ENCODE data around the gene ZRANB1. TPM values are rescaled to one million over a fixed set of nuclear protein-coding genes. Genes with fewer than 3 reads are reported as not detected.

ZRANB1 gene
- total RNA-seq, 1 donor from 2014 or later = 31.7 TPM

DNA sequence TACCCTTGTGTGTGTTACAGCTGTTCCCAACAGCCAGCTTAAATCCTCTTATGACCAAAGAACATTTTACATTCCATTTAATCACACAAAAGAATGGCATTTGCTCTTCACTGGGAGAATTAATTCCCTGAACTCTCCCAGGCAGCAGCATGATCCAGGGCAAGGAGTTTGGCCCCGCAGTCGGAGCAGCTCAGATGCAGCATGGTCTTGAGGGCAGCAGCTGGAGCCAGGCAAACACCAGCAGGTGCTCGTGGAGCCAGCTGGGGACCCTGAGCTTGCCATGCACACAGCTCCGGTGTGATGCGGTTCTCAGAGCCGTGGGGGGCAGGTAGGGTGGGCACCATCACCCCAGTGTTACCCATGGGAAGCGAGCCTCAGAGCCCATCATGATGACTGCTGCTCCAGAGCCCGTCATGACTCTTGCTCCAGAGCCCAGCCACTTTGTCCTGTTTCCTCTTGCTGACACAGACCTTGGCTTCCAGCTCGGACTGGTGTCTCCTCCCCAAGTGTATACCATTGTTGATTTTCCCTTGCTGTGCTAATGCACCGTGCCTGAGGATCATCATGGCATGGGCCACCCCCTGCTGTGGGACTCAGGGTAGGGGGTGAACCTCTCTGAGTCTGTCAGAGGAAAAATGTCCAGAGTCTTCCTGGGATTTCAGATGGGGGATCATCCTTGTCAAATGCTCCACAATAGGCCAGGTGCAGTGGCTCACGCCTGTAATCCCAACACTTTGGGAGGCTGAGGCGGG, 75.8 kb downstream of the ZRANB1 start:
- DNase-seq (ENCODE audit: low read depth) = peak; percentile 68

DNA sequence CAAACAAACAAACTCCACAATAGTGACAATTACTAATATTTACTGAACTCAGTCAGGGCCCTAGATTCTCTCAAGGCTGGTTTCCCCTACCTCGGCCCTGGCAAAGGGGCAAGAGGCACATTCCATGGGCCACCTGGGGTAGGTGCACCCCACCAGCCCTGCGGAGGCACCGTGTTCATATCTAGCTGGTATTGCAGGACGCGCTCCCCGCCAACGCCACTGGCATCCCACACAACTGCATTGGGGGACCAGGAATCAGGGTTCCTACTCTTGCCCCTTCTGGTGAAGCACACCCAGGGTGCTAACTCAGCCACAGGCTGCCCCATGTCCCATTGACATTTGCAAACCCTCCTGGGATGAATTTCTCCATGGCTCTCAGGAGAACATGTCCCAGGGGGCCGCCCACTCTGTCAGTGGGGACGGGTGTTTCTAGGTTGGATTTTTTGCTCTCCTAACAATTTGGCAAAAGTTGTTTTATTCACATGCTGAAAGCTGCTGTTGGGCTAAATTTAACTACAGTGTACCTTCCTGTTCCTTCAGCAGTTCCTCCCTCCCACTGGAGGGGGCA, 76.7 kb downstream of the ZRANB1 start:
- DNase-seq (ENCODE audit: low read depth) = no peak

DNA sequence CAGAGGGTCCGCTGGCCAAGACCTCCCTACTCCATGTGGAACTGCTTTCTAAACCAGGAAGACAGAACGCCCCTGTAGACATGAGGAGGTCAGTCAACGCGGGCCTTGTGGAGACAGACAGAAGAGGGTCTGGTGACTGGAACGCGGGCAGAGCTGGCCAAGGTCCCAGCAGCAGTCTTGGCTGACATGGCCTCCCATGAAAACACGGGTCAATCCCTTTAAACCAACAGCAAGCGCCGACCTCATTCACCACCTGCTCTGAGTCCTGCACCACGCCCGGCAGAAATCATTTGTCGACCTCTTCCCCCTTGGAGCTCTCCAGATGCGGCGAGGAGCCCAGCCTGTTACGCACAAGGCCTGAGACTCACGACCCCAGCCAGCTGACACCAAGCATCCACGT, 78.5 kb downstream of the ZRANB1 start:
- DNase-seq (ENCODE audit: low read depth) = no peak

DNA sequence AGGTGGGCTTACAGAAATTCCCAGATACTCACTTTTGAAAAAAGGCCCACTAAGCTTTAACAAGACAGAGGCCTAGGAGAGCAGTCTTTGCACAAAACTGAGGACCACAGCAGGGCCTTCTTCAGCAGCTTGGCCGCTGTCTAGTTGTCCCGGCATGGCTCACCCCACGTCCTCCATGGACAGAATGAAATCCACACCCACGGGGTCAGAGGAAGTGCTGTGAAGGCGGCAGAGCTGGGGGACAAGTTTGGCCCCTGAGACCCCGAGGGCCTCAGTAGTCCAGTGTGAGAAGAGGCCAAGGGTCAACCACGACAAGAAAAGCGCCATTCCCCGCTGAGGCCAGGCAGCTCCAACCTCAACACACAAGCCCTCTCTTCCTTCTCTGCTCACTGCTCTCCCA, 78.9 kb downstream of the ZRANB1 start:
- no peak for DNase-seq (ENCODE audit: low read depth)

DNA sequence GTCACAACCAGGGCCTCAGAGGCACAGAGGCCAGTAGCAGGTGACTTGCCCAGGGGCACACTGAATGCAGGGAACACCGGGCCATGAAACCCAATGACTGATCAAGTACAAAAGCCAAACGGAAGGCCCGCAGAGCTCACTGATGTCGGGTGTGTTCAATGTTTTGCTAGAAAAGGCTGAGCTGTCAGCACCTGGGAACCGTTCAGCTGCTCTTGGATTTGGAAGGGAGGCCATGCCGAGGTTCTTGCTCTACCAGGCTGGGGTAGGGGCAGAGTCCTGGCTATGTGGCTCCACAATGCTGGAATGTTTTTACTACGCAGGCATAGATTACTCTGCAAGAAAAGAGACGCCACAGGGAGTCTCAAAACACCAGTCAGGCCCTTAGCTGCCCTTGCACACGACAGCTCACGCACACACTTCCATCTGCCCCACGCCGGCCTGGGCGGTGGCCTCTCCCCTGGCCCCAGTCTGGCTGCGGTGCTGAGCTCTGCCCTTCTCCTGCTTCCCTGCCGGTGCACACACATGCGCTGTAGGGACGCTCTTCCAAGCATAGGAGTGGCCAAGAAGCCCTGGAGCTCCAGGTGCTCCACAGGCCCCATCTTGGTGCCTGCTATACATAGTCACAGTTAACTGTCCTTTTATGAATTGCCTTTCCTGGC, 79.9 kb downstream of the ZRANB1 start:
- DNase-seq (ENCODE audit: low read depth) = no peak

DNA sequence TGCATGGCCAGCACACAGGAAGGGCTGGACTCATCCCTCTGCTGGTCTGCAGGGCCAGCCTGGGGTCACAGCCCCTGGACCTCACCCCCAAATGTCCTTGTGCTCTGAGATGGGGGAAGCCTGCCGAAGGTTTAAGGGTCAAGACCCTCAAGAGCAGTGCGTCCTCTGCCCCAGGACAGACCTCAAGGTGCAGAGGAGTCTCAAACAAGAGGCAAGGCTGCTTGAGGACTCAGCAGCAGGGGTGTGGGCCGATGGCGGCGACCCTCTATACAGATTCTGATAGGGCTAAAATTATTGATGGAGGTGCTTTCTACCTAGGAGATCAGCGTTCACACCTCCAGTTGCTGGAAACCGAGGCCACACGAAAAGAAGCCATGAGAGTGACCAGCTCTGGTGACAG, 80.7 kb downstream of the ZRANB1 start:
- DNase-seq (ENCODE audit: low read depth) = no peak

DNA sequence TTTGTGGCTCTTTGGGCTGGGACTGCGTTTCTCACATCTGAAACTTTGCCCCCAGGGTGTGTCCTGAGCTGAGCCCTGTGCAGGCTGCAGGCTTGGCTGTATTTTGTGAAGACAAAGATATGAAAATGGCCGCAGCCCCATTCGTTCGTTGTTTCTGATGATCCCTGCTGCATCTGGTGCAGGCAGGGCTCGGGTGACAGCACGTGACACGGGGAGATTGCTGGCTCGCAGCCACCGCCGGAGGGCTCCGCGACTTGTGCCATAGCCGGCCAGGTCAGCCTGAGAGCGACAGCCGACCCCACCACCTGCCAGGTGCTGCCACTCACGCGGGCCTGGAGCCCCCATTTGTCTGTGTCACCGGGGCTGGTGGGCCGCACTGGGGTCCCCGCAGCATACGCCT, 81.3 kb downstream of the ZRANB1 start:
- no peak for DNase-seq (ENCODE audit: low read depth)

DNA sequence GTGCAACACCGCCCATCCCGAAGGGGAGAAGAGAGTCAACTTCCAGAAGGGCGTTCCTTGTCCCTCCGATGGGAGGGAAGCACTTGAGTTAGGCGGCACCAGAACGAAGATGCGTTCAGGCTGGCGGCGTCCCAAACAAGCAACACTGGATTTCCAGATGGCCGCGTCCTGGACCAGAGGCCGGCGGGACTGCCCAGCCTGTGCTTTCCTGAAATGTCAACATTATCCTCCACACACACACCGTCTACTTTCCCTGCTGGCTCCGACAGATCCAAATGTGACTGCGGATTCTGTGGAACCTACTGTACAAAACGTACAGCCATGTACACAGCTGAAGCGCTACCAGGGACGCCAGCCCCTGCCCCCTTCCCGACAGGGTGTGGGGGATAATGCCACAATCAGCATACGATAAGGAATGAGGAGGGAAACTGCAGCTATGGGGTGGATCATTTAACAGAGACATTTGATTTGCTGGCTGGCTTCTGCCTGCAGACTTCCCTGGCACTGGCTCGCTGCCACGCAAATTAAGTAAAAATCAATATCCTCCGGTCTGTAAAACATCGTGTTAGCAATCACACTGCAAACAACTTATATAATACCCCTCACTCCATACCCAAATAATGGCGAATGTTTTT, 82.1 kb downstream of the ZRANB1 start:
- no peak for DNase-seq (ENCODE audit: low read depth)

DNA sequence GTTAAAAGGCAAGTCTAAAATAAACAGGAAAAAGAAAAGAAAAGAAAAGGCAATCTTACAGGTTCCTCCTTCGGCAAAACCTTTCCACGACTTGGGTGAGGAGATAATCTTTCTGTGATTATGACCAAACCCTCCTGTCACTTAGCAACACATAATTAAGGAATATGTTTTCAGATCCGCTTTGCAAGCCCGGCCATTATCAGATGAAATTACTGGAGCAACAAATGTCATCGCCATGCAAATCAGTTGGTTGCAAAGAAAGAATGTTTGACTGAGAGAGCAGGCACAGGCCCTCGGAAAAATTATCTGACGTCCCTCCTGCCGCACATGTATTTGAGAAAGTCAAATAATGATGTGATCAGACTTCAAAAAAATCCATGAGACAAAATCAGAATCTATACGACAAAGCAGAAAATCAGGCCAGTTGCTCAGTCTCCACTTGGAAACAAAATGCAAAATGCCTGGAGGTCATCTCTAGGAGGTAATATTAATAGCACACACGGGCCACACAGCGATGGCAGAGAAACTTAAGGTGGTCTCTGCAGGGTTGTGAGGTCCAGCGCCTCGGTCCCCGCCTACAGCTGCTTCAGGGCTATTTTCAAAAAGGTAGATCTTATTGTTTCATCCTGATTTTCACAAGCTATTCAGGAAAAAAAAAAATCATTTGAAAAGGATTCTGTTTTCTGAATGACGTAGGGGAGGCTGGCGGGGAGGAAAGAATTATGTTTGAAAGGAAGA, 82.7 kb downstream of the ZRANB1 start:
- no peak for DNase-seq (ENCODE audit: low read depth)

DNA sequence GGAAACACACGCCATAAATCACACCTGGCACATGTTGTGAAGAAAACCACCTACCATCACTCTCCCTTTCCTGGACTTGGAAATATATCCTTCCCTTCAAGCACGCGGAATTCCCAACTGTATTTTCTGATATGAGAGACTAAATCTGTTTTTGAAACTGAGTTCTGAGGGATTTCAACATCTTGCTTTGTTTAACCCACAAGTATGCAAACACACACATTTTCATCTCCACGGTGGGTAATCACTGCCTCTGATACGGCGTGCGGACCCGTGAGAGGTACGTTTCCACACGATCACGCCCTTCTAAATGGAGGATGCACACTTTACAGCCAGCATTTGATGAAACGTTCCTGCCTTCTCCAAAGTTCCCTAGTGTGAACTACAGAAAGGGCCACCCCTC, 83.4 kb downstream of the ZRANB1 start:
- no peak for DNase-seq (ENCODE audit: low read depth)

DNA sequence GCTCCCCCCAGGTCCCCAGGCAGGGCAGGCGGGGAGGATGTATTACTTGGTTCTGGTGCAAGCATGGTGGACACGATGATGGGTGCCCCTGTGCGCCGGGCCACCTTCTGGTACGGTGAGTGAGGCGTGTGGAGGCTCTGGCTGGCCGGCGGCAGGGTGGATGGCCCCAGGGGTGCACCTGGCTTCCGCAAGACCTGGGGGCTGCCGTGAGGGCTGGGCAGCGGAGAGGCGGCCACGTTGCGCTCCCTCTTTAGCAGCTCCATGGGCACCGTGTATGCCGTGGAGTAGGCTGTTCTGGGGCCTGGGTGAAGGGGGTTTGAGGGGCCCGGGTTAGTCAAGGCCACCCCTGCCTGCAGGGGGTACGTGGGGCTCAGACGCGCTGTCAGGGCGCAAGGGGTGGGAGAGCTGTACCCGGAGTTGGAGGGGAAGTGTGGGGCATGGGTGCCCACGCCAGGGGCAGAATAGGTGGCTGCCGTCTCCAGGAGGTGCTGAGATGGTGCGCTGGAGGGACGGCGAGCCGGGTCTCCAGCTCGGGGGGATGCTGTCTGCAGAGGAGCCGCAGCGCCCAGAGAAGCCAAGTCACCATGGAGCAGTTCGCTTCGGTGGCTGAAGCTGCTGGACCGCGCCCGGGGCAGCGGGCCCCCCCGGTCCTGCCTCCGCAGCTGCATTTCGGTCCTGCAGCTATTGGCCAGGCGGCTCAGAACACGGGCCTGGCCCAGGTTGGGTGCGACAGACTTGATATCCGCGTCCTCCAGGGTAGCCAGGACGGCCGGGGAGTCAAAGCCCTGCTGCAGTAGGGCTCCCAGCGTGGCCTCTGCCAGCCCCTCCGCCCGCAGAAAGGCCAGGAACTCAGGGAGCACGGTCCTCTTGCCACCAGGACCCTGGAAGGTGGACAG, 84.4 kb downstream of the ZRANB1 start:
- DNase-seq (ENCODE audit: low read depth) = no peak

DNA sequence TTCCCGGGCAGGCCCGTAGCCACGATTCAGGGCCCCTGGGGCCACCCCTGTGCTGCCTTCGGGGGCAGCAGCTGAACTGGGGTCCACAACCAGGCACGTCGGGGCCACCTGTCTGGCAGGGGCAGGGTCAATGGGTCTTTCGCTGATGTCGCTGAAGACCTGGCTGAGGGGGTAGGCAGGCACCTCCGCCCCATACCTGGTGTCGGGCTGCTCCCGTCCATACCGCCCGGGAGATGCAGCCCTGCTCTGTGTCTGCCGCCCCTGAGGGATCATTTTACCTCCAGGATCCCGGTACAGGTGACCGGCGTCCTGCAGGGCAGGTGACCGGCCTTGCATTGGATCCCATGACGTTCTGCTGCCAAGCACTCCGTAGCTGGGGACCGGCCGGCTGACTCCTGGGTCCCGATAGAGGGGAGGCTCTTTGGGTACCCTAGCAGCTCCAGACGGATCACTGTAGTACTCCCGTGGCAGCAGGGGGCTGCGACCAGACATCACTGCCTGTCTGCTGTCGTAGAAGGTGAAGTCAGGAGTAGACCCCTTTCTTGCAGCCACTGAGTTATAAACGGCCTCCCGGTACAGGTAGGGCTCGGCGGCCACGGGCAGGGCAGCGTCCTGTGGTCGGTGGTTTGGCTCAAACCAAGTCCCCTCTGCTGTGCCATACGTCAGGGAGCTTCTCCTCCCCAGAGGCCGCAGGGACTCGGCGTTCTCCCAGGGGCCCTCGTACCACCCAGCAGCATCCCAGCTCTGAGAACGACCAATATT, 85.2 kb downstream of the ZRANB1 start:
- no peak for DNase-seq (ENCODE audit: low read depth)

DNA sequence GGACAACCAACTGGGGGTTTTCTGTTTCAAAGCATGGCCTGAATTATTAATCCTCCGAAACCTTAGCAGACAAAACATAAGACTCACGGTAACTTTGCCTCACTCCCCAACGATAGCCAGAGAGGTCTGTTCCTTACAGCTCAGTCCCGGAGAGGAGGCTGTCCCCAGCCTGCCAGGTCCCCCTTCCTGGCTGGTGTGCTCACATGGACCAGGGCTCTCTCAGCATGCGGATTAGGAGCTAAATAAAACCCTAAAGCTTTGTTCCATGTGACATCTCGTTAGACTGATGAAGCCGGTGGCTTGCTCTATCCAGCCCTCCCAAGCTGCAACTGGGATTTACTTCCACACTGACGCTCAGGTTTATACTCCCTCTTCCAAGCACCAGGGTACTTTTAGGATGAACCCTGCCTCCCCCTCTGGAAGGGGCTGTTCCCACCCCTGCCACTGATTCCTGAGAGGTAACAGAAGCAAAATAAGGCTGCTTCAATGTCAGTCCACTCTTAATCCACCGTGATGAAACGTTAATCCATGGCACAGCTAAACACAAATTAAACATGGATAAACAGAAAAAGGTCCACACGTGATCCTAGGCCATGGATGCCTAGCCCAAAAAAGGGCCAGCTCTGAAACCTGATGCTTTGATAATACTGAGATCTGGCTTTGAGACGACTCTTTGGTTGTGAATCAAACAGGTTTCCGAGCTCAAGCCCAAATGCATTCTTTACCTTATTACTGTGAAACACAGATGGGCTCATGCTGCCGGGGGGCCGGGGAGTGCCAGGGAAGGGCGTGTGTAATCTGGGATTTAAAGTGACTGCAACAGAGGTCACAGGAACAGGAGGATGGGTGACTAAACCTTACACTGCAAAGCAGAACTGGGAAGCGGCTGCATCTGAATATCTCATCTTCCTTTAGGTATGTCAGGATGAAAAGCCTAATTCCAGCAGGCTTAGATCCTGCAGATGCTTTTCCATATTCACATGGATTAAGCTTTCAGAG, 86.2 kb downstream of the ZRANB1 start:
- no peak for DNase-seq (ENCODE audit: low read depth)

DNA sequence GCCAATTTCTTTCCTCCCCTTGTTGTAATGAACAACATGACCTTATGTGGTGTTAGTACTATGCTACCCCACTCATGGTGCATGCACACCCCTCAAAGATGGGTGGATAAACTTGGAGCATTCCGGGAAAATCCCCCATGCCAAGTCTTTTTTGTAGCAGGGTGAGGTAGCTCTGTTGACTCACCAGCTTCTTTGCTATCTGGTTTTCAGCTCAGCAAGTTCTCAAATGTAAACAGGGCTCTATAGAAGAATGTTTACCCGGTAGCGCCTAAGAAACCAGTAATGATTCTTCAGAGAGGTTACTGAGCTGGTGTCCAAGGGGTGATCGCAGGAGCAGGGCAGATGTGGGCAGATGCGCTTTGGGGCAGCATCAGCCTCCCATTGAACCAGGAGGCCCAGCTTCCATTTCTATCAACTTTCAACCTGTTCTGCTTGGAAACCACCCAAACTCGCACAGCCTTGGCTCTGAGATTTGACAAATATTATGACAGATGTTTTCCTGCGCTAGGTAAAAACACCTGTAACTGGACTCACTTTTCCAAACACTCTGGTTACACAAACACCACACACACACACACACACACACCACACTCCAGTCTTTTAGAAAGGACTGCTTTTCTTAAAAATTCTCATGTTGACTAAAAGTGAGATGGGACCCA, 87.8 kb downstream of the ZRANB1 start:
- DNase-seq (ENCODE audit: low read depth) = no peak

DNA sequence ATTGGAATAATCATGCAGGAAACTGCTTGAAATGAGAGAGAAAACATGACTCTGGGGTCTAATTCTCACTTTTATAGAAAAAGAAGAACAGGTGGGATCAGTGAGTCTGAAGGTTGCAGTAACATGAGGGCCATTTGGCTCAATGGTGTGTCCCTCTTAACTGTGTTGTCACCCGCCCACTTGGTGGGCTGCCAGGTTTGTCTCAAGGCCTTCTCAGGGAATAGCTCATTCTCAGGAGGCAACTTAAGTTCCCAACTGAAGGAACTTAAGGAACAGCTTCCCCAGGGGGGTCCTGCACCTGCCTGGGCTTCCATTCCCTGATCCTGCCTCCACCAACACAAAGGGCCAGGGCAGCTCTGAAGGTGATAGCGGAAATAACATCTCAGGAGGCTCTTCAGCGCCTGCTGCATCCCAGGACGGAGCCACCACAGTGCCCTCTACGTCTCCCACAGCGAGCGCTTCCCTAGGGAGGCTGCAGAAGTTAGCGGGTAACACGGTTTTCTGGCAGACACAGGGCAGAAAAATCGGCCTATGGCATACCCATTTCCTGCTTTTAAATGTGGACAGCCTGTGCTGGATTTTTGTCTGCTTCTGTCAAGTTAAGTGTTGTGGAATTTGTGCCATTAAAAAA, 88.8 kb downstream of the ZRANB1 start:
- no peak for DNase-seq (ENCODE audit: low read depth)

DNA sequence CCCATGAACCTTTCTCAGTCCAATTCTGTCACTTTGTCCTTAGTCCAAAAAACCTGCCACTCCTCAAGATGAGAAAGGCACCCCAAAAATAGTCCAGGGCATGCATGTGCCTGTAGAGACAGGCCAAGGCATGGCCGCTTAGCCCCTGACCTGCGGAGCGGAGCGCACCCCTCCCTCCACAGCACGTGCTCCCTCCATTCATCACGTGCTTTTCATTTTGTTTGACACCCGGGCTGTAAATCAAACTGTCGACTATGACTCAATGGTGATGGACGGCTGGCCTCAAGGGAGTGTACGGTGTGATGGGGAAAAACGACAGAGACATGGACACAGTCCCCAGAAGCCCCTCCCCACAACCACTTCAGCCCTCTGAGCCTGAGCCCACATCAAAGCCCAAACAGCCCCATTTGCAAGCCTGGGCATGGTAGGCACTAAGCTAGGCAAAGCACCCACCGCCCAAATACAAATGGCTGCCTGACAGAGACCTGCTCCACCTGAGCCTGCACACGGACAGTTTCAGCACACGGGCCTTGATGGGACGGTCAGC, 90.6 kb downstream of the ZRANB1 start:
- DNase-seq (ENCODE audit: low read depth) = no peak
